Fibroblast of skin of right biceps (primary cell): ENCODE results near the gene PRSS8.
"Not testable (repeated sequence)": the region's sequence is repeated elsewhere in the genome, so short reads cannot be mapped to it uniquely, and the experiment has no call there.

Source experiments
- DNase-seq: peaks from one replicate; pipeline ENCODE4 v3.0.0-alpha.2; 2013

The PRSS8 gene

GRCh38 chr16:31127182-31127581 lies 8.3 kb downstream of the PRSS8 start:
- no peak for DNase-seq

- DNase-seq, result no peak
Measured at GRCh38 chr16:31125844-31126243, 9.7 kb downstream of the PRSS8 start.

GRCh38 chr16:31120129-31120528 lies 15.4 kb downstream of the PRSS8 start:
- no peak for DNase-seq

- DNase-seq, result peak; percentile 47
Measured at GRCh38 chr16:31118223-31119155, 17.0 kb downstream of the PRSS8 start.

GRCh38 chr16:31117384-31118222 lies 17.9 kb downstream of the PRSS8 start, which contains the start of gene KAT8:
Gene KAT8, plus strand, starts transcription at chr16:31117664. Its CDS starts 18 bp downstream, at chr16:31117682.
- peak; percentile 98 for DNase-seq

GRCh38 chr16:31114468-31114867 lies 21.1 kb downstream of the PRSS8 start:
- no peak for DNase-seq

- no peak for DNase-seq
Measured at GRCh38 chr16:31113121-31114120, 22.1 kb downstream of the PRSS8 start.

- DNase-seq, result no peak
Measured at GRCh38 chr16:31112711-31113110, 22.8 kb downstream of the PRSS8 start.

GRCh38 chr16:31111881-31112466 lies 23.6 kb downstream of the PRSS8 start:
- DNase-seq, result no peak

- no peak for DNase-seq
Measured at GRCh38 chr16:31110106-31111034, 25.2 kb downstream of the PRSS8 start.

GRCh38 chr16:31109622-31110021 lies 25.9 kb downstream of the PRSS8 start:
- DNase-seq, result no peak

GRCh38 chr16:31108794-31109558 lies 26.6 kb downstream of the PRSS8 start:
- no peak for DNase-seq

GRCh38 chr16:31108035-31108793 lies 27.3 kb downstream of the PRSS8 start, which contains the start of gene BCKDK:
Gene BCKDK, plus strand, starts transcription at chr16:31108386. Its CDS starts 838 bp downstream, at chr16:31109224.
- peak; percentile 79 for DNase-seq

GRCh38 chr16:31107465-31107867 lies 28.1 kb downstream of the PRSS8 start:
- no peak for DNase-seq

- no peak for DNase-seq
Measured at GRCh38 chr16:31106509-31107464, 28.7 kb downstream of the PRSS8 start.

- peak; percentile 65 for DNase-seq
Measured at GRCh38 chr16:31105677-31106213, 29.8 kb downstream of the PRSS8 start.

- DNase-seq, result not testable (repeated sequence)
Measured at GRCh38 chr16:31100876-31101641, 34.5 kb downstream of the PRSS8 start.
